IPS DF 6.9 (cell line): ENCODE data around the gene MYO16.

Experiments used
- DNase-seq: peaks from one replicate; pipeline ENCODE4 v3.0.0-alpha.2; 2013; ENCODE audit warnings: low read depth, low spot score
- H3K27ac ChIP-seq: one replicate; pipeline ENCODE4 v1.5.1; 2013; ENCODE audit warnings: low read length, control low read depth
- H3K27me3 ChIP-seq: 2 replicates; pipeline ENCODE4 v1.6.1; 2013; ENCODE audit warnings: mild to moderate bottlenecking, low read length; ENCODE audit not compliant: control insufficient read depth, insufficient read depth
- H3K36me3 ChIP-seq: 2 replicates; pipeline ENCODE4 v1.6.1; 2013; ENCODE audit warnings: low read length; ENCODE audit not compliant: control insufficient read depth, insufficient read depth
- H3K4me1 ChIP-seq: 2 replicates; pipeline ENCODE4 v1.6.1; 2013; ENCODE audit warnings: low read length; ENCODE audit not compliant: control insufficient read depth, insufficient read depth
- H3K4me3 ChIP-seq: 2 replicates; pipeline ENCODE4 v1.5.1; 2013; ENCODE audit warnings: mild to moderate bottlenecking, low read length
- H3K9me3 ChIP-seq: 2 replicates; pipeline ENCODE4 v1.6.1; 2013; ENCODE audit warnings: low read length, inconsistent platforms; ENCODE audit not compliant: control insufficient read depth, insufficient read depth
- WGBS: extraction: QIAGEN DNeasy Blood & Tissue Kit; methylation state at CpG from one replicate; pipeline ENCODE4 v1.1.7; 2013; ENCODE audit warnings: mixed read lengths, missing lambda C conversion rate; ENCODE audit not compliant: insufficient read length, insufficient coverage; 5-methylcytosine and 5-hydroxymethylcytosine counted together

Gene MYO16

DNA sequence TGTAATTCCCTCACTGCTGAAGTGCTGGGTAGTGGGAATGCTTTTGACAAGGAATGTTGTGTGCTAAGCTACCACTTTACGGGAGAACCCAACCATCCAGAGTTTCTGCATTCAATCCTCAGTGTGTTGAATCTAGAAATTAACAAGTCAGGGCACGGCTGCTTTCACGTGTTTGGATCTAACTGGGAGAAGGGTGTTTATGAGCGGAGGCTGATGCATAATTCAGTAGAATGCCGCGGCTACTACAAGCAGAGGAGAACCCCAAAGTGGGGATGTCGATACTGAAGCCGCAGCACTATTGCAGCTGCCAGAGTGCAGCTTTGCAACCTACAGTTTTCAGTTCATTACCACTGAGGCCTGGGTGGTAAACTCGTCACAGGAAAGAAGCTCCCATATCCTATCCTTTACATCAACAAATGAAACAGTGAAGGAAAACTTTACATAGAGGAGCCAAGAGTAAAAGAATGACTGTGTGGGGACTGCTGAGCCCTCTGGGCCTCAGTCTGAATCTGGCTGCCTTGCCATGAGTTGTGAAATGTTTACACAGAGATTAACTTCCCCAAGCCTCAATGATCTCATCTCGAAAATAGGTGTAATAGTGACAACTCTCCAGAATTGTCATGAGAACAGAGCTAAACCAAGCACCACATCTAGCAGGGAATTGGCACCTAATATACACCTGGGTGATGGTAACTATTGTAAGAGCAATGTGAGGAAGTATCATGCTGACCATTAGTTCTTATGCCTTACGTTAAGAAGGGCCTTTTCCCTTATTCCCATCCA lies 531.7 kb downstream of the MYO16 start:
- H3K27me3 ChIP-seq: no peaks in the 10 kb centered on the region
- DNase-seq: no peak
- H3K9me3 ChIP-seq: no peaks in the 10 kb centered on the region
- H3K27ac ChIP-seq: no peak overlapping the region
- H3K4me3 ChIP-seq: no peak overlapping the region
- peaks cover 4% of the 10 kb centered on the region; the same call in 1 of the 2 replicates for H3K4me1 ChIP-seq
- no CpG with 5 or more reads among the region's 11 CpGs for WGBS
- H3K36me3 ChIP-seq: no peaks in the 10 kb centered on the region

DNA sequence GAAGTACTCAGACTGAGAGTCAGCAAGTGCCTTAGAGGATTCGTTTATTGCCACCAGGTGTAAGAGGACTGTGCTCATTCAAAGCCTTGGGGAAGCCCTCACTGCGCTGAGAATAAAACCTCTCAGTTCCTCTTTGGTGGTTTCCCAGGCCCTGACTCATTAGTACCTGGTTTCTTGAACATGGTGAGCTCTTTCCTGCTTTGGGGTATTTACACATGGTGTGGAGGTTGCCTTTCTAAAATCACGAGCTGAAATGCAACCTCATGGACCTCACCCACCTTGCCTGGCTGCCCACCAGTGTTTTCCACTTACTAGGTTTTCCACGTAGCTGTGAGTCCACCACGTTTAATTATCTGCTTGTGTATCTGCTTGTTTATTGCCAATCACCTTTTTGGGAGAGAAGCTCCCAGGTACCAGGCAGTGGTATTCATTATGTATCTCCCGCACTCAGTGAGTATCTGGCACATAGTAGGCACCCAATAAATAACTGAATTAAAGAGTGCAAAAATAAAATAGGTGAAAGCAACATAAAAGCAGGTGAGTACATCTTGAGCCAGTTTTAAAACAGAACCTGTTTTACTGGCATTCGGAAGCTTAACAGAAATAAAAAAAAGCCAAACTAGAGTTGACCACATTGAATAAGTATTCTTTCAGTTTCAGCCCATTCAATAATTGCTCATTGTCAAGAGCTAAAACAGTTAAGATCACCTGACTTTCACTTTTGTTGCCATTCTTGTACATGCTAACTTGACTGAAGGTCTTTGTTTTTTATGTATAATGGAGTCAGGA lies 533.0 kb downstream of the MYO16 start:
- Histone ChIP-seq H3K27me3 (no peaks in the 10 kb centered on the region), H3K4me3 (no peak overlapping the region), H3K36me3 (no peaks in the 10 kb centered on the region), H3K9me3 (no peaks in the 10 kb centered on the region), H3K27ac (no peak overlapping the region), H3K4me1 (peaks cover 3% of the 10 kb centered on the region; the same call in 1 of the 2 replicates)
- no peak for DNase-seq
- WGBS: no CpG with 5 or more reads among the region's 7 CpGs

DNA sequence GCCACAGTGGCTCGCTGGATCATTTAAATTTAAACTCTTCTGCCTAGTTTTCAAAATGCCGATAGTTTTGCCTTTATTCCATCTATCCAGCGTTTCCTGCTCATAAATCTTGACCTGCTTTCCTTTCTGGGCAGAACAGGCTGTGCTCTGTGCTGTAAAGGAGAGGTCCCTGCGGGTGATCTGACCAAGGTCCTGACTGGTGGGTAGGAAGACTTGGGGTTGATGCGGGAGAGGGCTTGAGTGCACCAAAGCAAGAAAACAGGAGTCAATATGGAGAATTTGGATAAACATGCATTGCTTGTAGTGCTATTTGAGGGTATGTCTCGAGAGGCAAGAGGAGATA lies 533.6 kb downstream of the MYO16 start:
- Histone ChIP-seq H3K4me1 (peaks cover 3% of the 10 kb centered on the region; the same call in 1 of the 2 replicates), H3K36me3 (no peaks in the 10 kb centered on the region)

DNA sequence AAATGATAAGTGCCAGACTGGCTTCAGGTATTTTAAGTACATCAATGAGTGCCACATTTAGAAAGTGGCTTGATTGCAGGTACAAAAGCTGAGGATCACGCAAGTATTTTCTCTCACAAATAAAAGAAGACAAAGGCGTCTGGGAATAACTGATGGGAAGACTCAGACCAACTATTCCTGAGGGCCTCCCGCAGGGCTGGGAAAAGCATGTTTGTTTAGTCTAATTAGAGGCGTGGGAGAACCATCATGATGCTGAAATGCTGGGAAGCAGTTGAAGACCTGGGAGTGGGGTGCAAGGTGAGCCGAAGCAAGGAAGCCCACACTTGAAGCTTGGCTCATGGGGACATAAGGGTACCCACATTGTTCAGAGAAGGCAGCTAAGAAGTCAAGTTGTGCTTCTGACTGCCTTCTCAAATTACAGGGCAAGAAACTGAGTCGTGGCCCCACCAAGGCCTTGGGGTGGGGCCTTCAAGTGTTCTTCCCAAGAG lies 536.0 kb downstream of the MYO16 start:
- DNase-seq: no peak
- Histone ChIP-seq H3K27ac (no peak overlapping the region), H3K4me3 (no peak overlapping the region), H3K36me3 (no peaks in the 10 kb centered on the region), H3K27me3 (no peaks in the 10 kb centered on the region), H3K9me3 (no peaks in the 10 kb centered on the region), H3K4me1 (0 out of 2 replicates have a peak, but pooled peaks cover 3% of the 10 kb centered on the region)
- WGBS: no CpG with 5 or more reads among the region's 6 CpGs

More for the DNA sequence above, 533.6 kb downstream of the MYO16 start:
- Histone ChIP-seq H3K27me3 (no peaks in the 10 kb centered on the region), H3K4me3 (no peak overlapping the region), H3K9me3 (no peaks in the 10 kb centered on the region), H3K27ac (no peak overlapping the region)
- DNase-seq: no peak
- WGBS: no CpG with 5 or more reads among the region's 6 CpGs

DNA sequence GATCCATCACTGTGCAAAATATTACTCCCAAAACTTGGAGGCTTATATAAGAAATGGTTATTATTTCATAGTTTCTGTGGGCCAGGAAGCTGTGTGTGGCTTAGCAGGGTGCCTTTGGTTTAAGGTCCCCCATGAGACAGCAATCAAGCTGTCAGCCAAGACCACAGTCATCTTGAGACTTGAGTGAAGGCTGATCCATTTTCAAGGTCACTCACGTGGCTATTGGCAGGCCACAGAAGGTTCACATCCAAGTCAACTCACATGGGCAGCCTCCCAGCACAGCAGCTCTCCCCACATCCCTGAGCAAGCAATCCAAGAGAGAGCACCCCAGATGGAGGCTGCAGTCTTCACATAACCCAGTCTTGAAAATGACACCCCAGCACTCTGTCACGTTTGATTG lies 537.4 kb downstream of the MYO16 start:
- no CpG with 5 or more reads among the region's 2 CpGs for WGBS
- no peak for DNase-seq
- H3K4me1 ChIP-seq: 0 out of 2 replicates have a peak, but pooled peaks cover 3% of the 10 kb centered on the region
- H3K4me3 ChIP-seq: no peak overlapping the region
- H3K27me3 ChIP-seq: no peaks in the 10 kb centered on the region
- H3K36me3 ChIP-seq: no peaks in the 10 kb centered on the region
- H3K27ac ChIP-seq: no peak overlapping the region
- no peaks in the 10 kb centered on the region for H3K9me3 ChIP-seq

DNA sequence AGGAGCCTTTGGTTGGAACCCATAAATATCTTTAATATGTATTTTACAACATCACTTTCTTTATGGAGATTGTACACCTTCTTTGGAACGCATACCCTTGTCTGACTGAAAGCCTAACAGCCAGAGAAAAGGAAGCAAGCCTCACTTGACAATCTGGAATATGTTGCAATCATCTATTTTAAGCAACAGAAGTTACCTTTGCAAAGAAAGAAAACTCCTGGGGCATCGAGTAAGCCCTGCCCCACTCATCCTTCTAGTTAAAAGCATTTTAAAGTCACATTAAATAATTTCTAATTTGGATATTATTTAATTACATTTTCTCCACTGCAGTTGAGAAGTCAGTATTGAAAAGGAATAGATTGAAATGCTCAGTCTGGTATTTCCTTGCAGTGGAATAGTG lies 542.7 kb downstream of the MYO16 start:
- Histone ChIP-seq H3K27ac (no peak overlapping the region), H3K4me1 (no peaks in the 10 kb centered on the region), H3K27me3 (no peaks in the 10 kb centered on the region), H3K4me3 (no peak overlapping the region), H3K36me3 (no peaks in the 10 kb centered on the region), H3K9me3 (no peaks in the 10 kb centered on the region)
- WGBS: no CpG with 5 or more reads among the region's 2 CpGs
- DNase-seq: no peak

DNA sequence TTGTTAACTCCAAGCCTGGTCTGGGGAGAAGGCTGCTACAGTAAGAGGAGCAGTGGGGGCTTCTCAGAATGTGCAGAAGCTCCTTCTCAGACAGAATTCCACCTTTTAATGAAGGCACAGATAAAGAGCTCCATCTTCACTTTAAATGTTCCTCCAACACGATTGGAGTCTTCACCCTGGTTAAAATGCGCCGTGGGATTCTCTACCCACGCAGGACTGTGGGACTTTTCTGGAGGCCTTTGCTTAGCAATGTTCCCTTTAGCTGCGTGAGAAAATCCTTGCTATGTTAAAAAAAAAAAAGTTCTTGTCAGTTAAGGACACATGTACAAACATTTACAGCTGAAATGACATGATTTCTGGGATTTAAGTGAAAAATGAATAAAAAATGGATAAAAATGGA lies 546.3 kb downstream of the MYO16 start:
- Histone ChIP-seq H3K36me3 (no peaks in the 10 kb centered on the region), H3K27ac (no peak overlapping the region), H3K4me1 (no peaks in the 10 kb centered on the region), H3K9me3 (no peaks in the 10 kb centered on the region), H3K27me3 (no peaks in the 10 kb centered on the region), H3K4me3 (no peak overlapping the region)
- WGBS: no CpG with 5 or more reads among the region's 5 CpGs
- DNase-seq: no peak

DNA sequence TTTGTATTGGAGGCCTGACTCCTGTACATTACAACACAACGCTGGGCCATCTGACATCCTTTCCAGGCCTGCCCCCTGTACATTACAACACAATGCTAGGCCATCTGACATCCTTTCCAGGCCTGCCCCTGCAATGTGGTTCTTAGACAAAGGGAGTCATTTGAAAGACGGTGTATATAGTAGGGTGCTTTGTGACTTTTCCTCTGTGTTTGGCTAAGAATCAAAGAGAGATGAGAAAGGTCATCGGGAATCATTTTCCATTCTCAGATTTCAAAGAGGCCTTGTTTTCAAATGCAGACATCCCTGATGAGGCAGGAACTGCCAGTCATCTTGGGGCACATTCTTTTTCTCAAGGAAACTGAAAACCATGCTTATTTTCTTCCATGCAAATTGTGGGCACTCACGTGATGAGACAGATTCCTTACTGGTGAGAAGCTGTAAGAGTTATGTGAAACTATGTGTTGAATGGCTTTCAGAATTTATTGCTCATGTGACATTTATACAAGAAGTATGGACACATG lies 551.6 kb downstream of the MYO16 start:
- no peaks in the 10 kb centered on the region for H3K27me3 ChIP-seq
- 0 out of 2 replicates have a peak, but pooled peaks cover 1% of the 10 kb centered on the region for H3K4me1 ChIP-seq
- WGBS: no CpG with 5 or more reads among the region's 4 CpGs
- no peak overlapping the region for H3K27ac ChIP-seq
- no peak for DNase-seq
- no peaks in the 10 kb centered on the region for H3K36me3 ChIP-seq
- no peak overlapping the region for H3K4me3 ChIP-seq
- H3K9me3 ChIP-seq: no peaks in the 10 kb centered on the region

DNA sequence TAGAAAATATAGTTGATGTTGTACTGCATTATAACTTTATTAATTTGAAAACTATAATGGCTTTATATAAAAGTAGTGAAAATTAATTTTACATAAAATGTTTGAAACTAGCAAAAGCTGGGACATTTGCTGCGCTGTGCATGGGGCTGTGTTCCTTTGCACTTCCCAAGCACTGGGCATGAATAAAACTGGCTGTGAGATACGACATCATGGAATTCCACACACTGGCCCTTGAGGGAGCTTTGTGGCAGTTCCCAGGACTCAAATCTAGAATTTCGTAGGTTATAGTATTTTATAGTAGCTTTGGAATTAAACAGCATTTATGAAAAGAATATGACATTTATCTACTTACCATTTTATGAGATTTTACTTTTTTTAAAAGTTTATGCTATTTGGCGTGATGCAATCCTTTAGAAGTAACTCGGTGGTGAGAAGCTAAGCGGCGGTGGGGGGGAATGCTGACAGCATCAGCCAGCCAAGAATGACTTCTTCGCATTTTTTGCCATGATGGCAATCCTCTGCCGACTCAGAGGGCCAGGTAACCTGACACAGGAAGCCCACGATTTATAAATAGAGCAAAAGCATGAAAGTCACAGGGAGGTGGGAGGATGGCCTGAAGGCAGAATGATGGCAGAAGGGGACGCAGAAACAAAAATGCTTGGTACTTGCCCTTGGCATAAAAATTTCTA lies 553.5 kb downstream of the MYO16 start:
- no peak for DNase-seq
- 0 out of 2 replicates have a peak, but pooled peaks cover 1% of the 10 kb centered on the region for H3K4me1 ChIP-seq
- no CpG with 5 or more reads among the region's 11 CpGs for WGBS
- H3K9me3 ChIP-seq: no peaks in the 10 kb centered on the region
- H3K36me3 ChIP-seq: no peaks in the 10 kb centered on the region
- H3K4me3 ChIP-seq: no peak overlapping the region
- no peaks in the 10 kb centered on the region for H3K27me3 ChIP-seq
- no peak overlapping the region for H3K27ac ChIP-seq

DNA sequence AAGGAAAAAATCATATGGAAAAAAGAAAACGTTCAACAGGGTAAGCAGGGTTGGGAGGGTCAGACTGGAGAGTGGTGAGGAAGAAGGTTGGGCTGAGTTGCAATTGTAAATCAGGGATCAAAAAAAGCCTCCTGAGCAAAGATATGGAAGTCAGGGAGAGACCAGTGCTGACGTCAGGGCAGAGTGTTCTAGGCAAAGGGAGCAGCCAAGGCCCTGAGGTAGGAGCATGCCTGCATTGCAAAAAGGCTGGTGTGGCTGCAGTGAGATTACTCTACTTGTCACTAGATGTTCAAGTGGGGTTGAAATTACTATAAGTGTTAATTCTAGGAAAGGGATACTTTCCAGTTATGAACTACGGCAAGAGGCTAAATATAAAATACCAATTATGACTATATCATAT lies 562.0 kb downstream of the MYO16 start:
- no peak overlapping the region for H3K4me3 ChIP-seq
- no peak overlapping the region for H3K27ac ChIP-seq
- DNase-seq: no peak
- no peaks in the 10 kb centered on the region for H3K9me3 ChIP-seq
- H3K4me1 ChIP-seq: peaks cover 1% of the 10 kb centered on the region; the same call in 1 of the 2 replicates
- no peaks in the 10 kb centered on the region for H3K36me3 ChIP-seq
- WGBS: no CpG with 5 or more reads among the region's 3 CpGs
- no peaks in the 10 kb centered on the region for H3K27me3 ChIP-seq
